Stimulated activated CD4-positive, alpha-beta T cell treated with anti-CD3 and anti-CD28 coated beads, Interleukin-1b, Interleukin-23, amount 100 ng/mL, for 4 hours (primary cell): ENCODE measurements around the gene AASDH.

Experiments
- DNase-seq, 2 donors: peaks; one replicate each; pipeline ENCODE4 v3.0.0-alpha.2; 2020; ENCODE audit warnings: low read depth in 2 of 2

The AASDH gene

DNA sequence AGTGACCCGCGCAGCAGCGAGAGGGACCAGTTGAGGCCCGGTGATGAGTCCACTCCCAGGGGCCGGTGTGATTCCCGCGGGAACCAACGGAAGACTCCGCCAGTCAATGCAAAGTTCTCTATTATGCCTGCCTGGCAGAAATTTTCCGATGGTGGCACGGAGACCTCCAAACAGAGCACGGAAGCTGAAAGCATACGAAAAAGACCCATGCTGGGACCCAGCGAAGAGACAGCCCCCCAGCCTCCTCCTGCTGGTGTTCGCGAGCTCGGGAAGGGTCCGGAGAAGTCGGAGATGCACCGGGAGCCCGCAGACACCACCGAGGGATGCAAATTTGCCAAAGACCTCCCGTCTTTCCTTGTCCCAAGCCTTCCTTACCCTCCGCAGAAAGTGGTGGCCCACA, 71.7 kb downstream of the AASDH start:
- no peak for DNase-seq

DNA sequence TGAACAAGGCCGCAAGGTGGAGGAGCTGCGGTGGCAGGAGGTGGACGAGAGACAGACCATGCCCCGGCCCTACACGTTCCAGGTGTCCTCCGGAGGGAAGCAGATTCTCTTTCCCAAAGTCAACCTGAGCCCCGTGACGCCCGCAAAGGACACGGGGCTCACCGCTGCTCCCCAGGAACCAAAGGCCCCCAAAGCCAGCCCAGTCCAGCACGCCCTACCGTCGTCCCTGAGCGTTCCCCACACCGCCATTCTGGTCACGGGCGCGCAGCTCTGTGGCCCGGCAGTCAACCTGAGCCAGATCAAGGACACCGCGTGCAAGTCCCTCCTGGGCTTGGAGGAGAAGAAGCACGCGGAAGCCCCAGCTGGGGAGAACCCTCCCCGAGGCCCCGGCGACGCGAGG, 72.2 kb downstream of the AASDH start:
- no peak for DNase-seq

DNA sequence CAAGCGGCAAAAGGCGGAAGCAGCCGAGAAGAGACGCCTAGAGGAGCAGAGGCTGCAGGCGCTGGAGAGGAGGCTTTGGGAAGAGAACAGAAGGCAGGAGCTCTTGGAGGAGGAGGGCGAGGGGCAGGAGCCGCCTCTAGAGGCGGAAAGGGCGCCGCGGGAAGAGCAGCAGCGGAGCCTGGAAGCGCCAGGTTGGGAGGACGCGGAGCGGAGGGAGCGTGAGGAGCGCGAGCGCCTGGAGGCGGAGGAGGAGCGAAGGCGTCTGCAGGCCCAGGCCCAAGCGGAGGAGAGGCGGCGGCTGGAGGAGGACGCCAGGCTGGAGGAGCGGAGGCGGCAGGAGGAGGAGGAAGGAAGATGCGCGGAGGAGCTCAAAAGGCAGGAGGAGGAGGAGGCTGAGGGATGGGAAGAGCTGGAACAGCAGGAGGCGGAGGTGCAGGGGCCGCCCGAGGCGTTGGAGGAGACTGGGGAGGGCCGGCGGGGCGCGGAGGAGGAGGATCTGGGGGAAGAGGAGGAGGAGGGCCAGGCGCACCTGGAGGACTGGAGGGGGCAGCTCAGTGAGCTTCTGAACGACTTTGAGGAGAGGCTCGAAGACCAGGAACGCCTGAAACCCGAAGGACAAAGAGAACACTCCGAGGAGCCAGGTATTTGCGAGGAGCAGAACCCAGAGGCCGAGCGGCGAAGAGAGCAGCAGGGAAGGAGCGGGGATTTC, 72.9 kb downstream of the AASDH start:
- no peak for DNase-seq

DNA sequence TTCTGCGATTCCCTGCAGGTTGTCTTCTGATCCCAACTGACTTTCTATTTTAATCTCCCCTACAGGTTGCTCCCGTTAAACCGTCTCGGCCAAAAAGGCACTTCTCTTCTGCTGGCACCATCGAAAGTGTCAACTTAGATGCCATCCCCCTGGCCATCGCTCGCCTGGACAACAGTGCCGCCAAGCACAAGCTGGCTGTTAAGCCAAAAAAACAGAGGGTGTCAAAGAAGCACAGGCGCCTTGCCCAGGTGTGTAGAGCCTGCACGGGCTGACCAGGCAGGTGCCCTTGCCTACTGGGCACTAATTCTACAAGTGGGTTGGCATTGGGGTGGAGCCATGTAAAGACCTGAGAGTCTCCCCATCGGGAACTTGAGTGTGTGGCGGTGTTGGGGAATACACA, 74.2 kb downstream of the AASDH start:
- DNase-seq, result no peak

DNA sequence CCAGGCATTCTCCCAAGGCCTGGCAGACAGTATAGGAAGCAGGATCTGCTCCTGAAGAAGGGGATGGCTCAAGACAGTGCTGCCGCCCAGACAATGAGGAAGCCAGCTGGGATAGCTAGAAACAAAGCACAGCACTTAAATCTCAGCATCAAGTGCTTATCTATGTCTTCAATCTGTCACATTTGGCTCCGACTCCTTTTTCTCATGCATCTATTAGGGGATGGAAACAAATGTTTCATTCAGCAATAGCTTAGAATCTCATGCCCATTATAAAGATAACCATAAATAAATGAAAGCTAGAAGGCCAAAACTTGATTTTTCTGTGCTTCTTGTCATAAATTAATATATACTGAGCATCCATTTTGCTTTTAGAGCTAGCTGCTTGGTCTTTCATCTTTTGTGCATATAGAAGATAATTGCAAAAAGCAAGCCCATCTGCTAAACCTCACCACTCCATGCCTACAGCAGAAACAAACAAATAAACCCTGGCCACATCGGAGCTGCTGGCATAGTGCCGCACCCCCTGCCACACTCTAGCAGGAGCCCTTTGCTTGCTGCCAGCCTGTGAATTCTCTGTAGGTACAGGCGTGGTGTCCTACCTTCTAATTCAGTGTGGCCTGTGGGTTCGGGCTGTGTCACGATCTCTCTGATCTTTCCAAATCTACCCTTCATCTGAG, 75.9 kb downstream of the AASDH start:
- DNase-seq, result no peak

DNA sequence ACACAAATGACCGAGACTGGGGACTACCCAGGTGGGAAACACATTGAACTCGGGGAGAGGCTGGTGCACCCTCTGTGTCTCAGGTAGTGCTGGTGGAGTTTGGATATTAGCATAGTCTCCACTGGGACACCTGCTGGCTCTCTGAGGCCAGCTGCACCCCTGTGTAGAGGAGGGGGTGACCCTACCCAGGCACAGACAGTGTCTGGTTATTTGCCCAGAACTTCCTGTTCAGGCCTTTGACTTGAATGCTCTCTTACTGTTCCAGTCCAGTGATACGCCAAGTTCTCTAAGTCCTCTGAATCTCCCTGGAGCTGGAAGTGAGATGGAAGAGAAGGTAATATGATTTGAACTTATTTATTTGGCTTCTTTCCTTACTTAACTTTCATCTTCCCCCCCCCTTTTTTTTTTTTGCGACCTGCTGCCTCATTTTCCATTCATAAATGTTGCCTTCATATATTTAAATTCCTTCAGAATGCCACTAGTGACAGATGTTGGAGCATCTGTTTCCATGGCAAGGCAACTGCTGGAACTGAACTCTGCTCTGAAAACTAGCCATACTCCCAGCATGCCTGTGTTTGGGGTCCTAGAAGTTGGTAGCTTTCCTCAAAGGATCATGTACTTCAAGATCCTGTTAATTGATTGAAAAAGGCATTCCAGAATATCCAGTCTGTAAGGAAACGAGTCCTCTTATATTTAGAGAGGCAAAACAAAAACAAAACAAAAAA, 76.7 kb downstream of the AASDH start:
- no peak for DNase-seq

DNA sequence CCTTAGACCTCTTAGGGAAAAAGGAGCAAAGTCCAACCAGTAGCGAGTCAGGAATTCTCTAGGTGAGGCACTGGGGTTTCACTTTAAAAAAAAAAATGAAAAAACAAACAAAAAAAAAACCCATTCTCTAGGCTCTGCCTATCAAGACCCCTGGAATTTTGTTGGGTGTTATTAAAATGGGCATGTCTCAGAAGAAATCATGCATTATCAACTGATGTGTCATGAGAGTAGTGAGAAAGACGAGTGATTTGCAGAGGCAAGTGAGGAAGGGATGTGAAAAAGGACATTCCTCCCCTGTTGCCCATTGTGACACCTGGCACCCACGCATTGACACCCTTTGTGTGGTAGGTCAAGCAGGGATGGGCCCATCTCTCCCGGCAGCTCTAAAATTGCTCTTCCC, 78.9 kb downstream of the AASDH start:
- no peak for DNase-seq

DNA sequence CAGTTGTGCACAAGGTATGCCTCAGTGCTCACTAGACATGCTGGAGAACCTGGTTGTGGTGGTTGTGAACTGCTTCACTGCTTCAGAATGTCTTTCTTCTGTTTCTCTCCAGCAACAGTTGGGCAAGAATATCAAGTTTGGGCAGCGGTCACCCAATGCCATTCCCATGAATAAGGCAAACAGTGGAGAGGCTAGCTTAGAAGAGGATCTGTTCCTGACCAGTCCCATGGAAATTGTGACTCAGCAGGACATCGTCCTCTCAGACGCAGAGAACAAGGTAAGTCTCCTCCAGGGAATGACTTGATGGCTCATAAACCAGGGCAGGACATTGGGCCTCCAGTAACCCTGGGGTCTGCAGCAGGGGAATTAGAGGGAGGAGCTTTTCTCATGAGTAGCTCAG, 79.9 kb downstream of the AASDH start:
- no peak for DNase-seq

DNA sequence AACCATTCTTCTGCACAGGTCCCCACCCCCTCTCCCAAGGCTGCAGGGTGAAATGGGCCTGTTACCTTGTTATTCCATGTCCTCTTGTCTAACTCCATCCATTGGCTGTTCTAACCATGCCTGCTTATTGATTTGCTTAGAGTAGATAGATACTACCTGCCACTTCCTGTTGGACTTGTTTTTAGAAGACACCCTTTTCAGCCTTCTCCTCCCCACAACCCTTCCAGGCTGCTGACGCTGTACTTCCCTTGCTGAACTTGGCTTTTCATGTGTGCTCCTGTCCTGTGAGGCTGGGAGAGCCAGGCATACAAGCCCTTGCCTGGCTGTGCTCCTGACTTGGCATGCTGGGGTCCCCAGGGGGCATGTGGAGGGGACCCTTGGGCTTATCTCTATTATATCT, 81.9 kb downstream of the AASDH start:
- DNase-seq, result no peak

DNA sequence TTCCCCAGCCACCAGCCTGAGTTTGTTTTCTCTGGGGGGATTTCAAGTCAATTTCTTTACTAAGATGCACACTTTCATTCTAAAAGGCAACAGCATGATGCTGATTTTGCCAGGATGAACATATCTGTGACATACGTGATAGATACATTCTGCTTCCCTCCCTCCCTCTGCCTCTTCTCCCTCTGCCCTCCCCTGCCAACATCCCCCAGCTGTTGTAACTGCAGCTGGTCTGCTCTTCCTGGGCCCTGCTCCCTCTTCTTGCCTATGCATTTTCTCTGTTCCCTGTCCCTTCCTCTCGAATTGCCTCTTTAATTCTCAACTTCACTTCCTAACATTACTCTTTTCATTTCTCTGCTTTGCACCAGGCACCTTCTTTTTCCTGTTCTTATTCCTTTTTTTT, 83.4 kb downstream of the AASDH start:
- no peak for DNase-seq

DNA sequence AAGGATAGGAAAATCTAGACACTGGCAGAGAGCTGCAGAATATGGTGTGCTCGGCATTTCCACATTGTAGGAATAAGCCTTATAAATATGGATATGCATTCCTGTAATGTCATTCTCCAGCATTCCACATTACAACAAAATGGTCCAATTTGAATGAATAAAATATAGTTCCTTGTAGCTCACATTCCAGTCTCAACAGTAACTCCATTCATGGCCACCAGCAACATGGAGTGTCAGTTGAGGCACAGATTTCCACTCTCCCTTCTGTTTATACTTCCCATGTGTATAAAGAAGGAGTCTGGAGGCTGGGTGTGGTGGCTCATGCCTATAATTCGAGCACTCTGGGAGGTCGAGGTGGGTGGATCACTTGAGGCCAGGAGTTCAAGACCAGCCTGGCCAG, 84.5 kb downstream of the AASDH start:
- no peak for DNase-seq

DNA sequence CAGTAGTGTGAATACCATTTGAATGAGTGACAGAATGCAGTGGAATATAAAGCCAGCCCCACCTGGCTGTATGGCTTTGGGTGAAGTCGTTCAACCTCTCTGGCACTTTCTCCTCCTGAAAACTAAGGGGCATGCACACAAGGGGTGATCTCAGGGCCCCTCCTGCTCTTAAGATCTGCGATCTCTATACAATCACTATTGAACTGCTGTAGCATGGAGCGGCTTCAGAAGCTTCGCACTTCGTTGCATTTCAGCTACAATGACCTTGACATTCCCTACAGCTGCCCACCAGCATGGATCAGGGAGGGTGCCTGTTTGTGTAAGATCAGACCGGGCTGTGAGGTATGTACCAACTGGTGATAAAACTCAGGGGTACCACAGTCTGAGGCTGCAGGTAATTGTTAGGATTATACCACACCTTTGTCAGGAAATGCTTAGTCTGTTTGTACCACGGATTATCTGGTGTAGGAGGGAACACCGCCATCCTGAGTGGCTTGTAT, 85.2 kb downstream of the AASDH start:
- no peak for DNase-seq

DNA sequence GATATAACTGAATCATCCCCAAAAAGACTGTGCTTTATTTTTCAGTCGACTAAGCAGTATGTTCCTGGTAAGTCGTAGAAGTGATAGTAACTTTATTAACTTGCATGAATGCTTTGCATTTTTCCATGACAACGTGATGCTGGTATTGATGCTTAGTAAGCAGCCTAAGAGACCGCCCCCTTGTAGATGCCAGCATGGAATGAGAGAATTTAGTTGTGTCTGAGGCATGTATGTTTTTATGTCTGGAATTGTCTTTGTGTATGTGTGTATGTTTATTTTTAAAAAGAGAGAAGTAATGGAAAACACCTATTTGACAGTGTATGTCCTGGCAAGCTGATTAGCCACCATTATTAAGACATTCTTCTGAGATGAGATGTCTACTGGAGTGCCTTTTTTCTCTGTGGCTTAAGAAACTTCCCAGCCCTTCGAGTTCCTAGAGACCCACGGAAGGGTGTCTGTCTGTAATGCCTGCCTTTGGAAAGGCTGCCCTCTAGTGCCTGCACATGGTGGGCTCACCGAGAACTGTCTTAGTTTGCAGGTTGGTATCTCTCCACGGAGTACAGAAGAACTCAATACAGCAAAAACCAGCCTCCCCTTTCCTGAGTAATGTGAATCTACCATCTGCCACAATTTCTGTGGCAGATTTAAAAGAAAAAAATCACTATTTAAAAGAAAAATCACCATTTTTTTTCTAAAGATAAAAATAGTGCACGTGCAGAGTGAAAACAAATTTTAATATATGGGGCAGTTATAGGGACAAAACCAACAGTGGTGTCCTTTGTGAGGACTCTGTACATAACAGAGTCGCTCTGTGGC, 85.9 kb downstream of the AASDH start:
- DNase-seq, result peak; percentile 32 to 50

DNA sequence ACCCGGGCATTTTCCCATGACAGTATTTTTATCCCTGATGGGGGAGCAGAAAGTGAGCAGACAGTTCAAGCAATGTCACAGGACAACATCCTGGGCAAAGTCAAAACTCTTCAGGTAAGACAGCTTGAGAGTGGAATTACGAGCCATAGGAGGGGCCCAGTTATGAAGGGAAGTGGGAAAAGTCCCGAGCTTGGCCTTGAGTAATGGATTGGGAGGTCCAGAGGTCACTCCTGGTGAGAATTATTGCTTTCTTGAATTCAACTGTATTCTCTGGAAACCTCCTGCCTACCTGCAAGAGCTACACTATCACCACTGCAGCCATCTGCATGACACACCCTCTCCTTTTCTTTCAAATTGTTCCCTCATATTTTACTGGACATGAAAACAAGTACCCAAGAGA, 89.1 kb downstream of the AASDH start:
- DNase-seq, result no peak

DNA sequence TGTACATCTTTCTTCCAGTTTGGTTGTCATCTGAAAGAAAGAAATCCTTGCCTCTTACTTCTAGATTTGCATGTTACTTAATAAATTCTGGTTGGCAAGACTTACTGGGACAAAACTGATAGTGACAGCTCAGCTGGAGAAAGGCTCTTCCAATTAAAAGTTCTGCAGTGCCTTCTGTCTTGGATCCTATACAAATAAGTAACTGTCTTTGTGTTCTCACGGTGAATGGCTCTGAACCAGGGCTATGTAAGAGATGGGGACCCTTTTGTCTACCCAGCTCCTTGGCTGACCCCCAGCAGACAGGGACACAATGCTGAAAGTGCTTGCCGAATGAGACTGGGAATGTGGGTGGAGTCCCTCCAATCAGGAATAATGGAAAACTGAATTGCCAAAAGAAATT, 89.5 kb downstream of the AASDH start:
- no peak for DNase-seq

DNA sequence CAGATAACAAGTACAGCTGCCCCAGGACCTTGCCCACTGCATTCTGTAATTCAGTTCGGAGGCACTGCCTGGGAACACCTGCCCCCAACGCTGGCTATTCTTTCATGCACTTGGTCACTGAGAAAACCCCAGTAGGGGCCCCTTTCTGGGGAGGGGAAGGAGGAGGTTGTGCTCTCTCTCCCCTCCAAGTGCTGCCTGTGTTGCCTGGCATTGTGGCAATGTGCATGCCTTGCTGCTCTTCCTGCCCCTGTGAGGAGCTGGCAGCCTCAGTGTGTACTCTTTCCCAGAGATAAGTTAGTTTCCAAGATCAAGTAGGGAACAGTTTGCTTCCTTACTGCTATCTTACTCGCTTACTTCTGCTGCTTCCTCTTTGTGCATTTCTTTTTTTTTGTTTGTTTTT, 90.8 kb downstream of the AASDH start:
- no peak for DNase-seq

DNA sequence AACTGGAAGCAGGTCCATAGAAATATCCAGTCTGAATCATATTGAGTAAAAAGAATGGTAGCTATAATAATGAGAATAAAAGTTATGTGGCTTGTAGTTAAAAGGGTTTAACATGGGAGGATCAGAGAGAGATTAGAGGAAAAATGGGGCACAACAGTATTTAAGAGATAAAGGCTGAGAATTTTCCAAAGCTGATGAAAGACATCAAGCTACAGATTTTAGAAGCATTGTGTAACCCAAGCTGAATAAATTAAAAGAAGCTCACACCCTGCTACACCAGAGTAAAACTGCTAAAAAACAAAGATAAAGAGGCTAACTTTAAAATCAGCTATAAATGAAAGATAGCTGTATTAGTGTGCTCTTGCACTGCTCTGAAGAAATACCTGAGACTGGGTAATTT, 94.2 kb downstream of the AASDH start:
- no peak for DNase-seq

DNA sequence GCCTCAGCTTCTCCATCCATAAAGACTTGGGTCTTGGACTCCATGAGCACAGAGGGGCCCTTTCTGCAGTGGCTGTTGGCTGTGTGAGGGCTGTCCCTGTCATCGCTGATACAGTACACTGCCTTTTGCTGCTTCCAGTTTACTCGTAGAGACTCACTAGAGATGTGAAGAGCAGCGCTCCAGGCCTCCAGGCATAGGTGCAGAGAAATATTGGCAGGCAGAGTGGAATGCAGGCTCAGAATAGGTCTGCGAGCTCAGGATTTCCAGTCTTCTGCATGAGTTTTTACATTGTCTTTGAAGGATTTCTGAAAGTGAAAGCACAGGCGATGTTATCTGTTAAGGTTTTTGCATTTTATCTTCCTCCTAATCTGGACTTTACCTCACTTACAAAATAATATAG, 97.4 kb downstream of the AASDH start:
- DNase-seq, result no peak

DNA sequence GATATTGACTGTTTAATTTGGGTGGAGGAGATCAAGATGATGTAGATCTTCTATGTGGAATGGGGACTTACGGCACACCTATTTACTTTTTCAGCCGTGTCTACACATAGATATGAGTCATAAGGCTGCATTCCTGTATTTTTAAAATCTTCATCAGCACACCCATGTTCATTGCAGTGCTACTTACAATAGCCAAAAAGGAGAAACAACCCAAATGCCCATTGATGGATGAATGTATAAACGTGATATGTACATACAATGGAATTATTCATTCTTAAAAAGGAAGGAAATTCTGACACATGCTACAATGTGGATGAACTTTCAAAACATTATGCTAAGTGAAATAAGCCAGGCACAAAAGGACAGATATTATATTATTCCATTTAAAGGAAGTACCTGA, 98.6 kb downstream of the AASDH start:
- no peak for DNase-seq
